Thyroid gland (tissue), 4 donors: ENCODE results near the gene RAB6D.
"Not testable (repeated sequence)": the region's sequence is repeated elsewhere in the genome, so short reads cannot be mapped to it uniquely, and the experiment has no call there.

Experiments used
- CTCF ChIP-seq, 6 experiments: fragments of 200-600 bp in 3 of 6; fragments of 450-650 bp in 3 of 6; sonication (generic) in 3 of 6; IDR thresholded peaks; one replicate each; pipeline ENCODE4 v1.5.1; 2016 to 2019; ENCODE audit warnings: antibody characterized with exemption in 6 of 6, mild to moderate bottlenecking in 2 of 6, inconsistent platforms in 1 of 6, moderate library complexity in 1 of 6
- POLR2A ChIP-seq, 2 donors: fragments of 450-650 bp; IDR thresholded peaks; one replicate each; pipeline ENCODE4 v1.6.1; 2017; ENCODE audit warnings: antibody characterized with exemption in 2 of 2, mild to moderate bottlenecking in 2 of 2, moderate library complexity in 1 of 2

- not testable (repeated sequence) for TF ChIP-seq CTCF, POLR2A (IDR thresholded peaks at IDR 0.05)
These were observed 10.7 kb downstream of the RAB6D start for GRCh38 chr2:131353167-131353697.
